PC-9 (cell line): ENCODE data around the gene SPIRE2.

ENCODE experiments used
- CTCF ChIP-seq: fragments of 200-600 bp; sonication (generic); conservative IDR thresholded peaks from 2 replicates; pipeline ENCODE4 v1.6.1; 2017; ENCODE audit warnings: mixed run types, antibody characterized with exemption, mild to moderate bottlenecking, moderate library complexity
- EZH2 ChIP-seq: fragments of 200-600 bp; sonication (generic); IDR thresholded peaks from 2 replicates; pipeline ENCODE4 v1.8.0; 2017; ENCODE audit warnings: antibody characterized with exemption, low read depth

- TF ChIP-seq CTCF = no peak
- no peak for TF ChIP-seq EZH2
These were observed 87.3 kb downstream of the SPIRE2 start for GRCh38 chr16:89915303-89916232.
